Measurements from ENCODE around the gene CSF3R.

The CSF3R gene

DNA sequence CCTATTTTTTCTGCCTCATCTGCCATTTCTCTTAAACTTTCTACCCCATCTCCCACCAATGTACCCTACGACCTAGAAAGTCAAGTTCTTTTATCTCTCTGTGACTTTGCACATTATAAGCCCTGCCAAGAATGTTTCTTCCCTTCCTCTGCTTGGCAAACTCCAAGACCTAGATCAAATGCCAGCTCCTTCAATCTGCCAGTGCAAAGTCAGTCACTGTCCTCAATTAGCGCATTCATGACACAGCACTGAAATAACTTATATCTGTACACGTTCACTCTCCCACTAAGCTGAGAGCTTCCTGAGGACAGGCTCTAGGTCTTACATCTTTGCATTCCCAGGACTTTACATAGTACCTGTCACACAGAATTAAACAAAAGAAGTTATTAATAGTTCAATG lies 63.6 kb downstream of the CSF3R start:
- TF ChIP-seq POLR2AphosphoS5 (IDR thresholded peaks at IDR 0.05; ENCODE audit: low read depth, low read length), result no peak

DNA sequence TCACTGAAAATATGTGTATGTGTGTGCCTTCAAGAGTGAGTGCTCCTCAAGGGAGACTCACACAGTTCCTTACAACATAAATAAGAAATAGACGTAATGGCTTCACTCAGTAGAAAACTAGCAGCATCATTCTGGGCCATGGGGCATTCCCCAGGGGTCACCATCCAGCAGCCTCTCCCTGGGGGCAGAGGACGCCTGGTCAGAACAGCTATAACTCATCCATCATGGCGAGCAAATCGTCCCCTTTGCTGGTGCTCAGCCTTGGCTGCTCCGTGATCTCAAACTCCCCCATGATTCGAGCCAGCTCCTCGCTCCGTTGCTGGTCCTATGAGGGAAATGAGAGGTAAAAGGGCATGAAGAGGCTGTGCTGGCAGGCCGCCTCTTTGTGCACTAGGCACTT lies 64.8 kb downstream of the CSF3R start:
- TF ChIP-seq SIN3A (IDR thresholded peaks at IDR 0.05; ENCODE audit: borderline replicate concordance, insufficient read depth, low read length) (no peak), FOXP2 (optimal IDR thresholded peaks at IDR 0.05; ENCODE audit: borderline replicate concordance, extremely low read depth, extremely low read length, insufficient read depth) (no peak), POLR2AphosphoS5 (IDR thresholded peaks at IDR 0.05; ENCODE audit: low read depth, low read length) (no peak)
